Endothelial cell of umbilical vein (primary cell): Measurements from ENCODE around the gene GAB2. TPM values are rescaled to one million over a fixed set of nuclear protein-coding genes. Genes with fewer than 3 reads are reported as not detected.
A peak's percentile ranks its signal among the peaks of the same experiment; 100 is the strongest.

Experiments
- BruUV-seq: library from RNA; stranded (reverse); fragments of 400-500 nt; replicated peaks from 2 replicates; lab custom pipeline; 2021; lab: Mats Ljungman, UMichigan
- CTCF ChIA-PET: fragments of 300-600, 350-600 bp; sonication (Branson Sonifier 250); formaldehyde crosslinking; loops from one replicate; lab custom pipeline; 2021; ENCODE audit warnings: antibody characterized with exemption, inconsistent platforms; lab: Charles Lee
- POLR2A ChIA-PET: fragments of 300-600, 350-600 bp; sonication (Branson Sonifier 250); formaldehyde crosslinking; loops from one replicate; lab custom pipeline; 2021; ENCODE audit warnings: antibody characterized with exemption, inconsistent platforms; lab: Charles Lee
- DNase-seq: peaks from one replicate; pipeline ENCODE4 v3.0.0-alpha.2; 2011; ENCODE audit warnings: low read depth, low spot score
- FAIRE-seq: peaks from 2 replicates; lab custom pipeline; 2011; peaks lifted over from hg19 to GRCh38; lab: Jason Lieb, UNC
- H2AFZ ChIP-seq: 2 replicates; pipeline ENCODE4 v1.6.0; 2012; ENCODE audit warnings: low read depth, low read length, control low read depth, inconsistent platforms
- H3K27ac ChIP-seq: 2 replicates; pipeline ENCODE4 v1.5.1; 2011; ENCODE audit warnings: low read depth, mild to moderate bottlenecking, control low read depth, low read length, moderate library complexity; ENCODE audit not compliant: insufficient read depth
- H3K27me3 ChIP-seq, 2 experiments: 2 replicates each; pipeline versions ENCODE4 v1.6.0 to v1.6.1; 2011; ENCODE audit warnings: low read length in 2 of 2, mixed read lengths in 1 of 2; ENCODE audit not compliant: control insufficient read depth in 2 of 2, insufficient read depth in 2 of 2
- H3K36me3 ChIP-seq, 2 experiments: 2 replicates in 1 of 2; 3 replicates in 1 of 2; pipeline ENCODE4 v1.5.1; 2011; ENCODE audit warnings: low read length in 2 of 2, mild to moderate bottlenecking in 1 of 2, moderate library complexity in 1 of 2; ENCODE audit not compliant: control insufficient read depth in 2 of 2, insufficient read depth in 2 of 2; ENCODE audit errors: extremely low read depth in 1 of 2
- H3K4me1 ChIP-seq: 3 replicates; pipeline ENCODE4 v1.5.1; 2011; ENCODE audit warnings: mild to moderate bottlenecking, low read length; ENCODE audit not compliant: control insufficient read depth, insufficient read depth; ENCODE audit errors: extremely low read depth
- H3K4me2 ChIP-seq: 2 replicates; pipeline ENCODE4 v1.6.1; 2011; ENCODE audit warnings: low read length, control low read depth, mixed read lengths; ENCODE audit not compliant: insufficient read depth
- H3K4me3 ChIP-seq, 3 experiments: fragments of 200-600 bp in 1 of 3; sonication (generic), shearing (Covaris generic) in 1 of 3; replicated peaks in 1 of 3; 2 replicates each; pipeline ENCODE4 v1.5.1; 2011 to 2016; ENCODE audit warnings: control low read depth in 3 of 3, low read length in 3 of 3, mild to moderate bottlenecking in 2 of 3, inconsistent platforms in 1 of 3, low read depth in 1 of 3, moderate library complexity in 1 of 3; ENCODE audit not compliant: insufficient read depth in 1 of 3
- H3K79me2 ChIP-seq: 2 replicates; pipeline ENCODE4 v1.6.0; 2012; ENCODE audit warnings: low read length, inconsistent platforms; ENCODE audit not compliant: control insufficient read depth, insufficient read depth
- H3K9ac ChIP-seq: replicated peaks from 2 replicates; pipeline ENCODE3; 2011; ENCODE audit warnings: low read length, control low read depth; ENCODE audit not compliant: insufficient read depth; ENCODE audit errors: extremely low read depth
- H3K9me1 ChIP-seq: replicated peaks from 3 replicates; pipeline ENCODE4 v1.6.0; 2011; ENCODE audit warnings: mild to moderate bottlenecking, low read length; ENCODE audit not compliant: control insufficient read depth, insufficient read depth; ENCODE audit errors: extremely low read depth
- H3K9me3 ChIP-seq: replicated peaks from 2 replicates; pipeline ENCODE4 v1.5.1; 2012; ENCODE audit warnings: low read length, inconsistent platforms; ENCODE audit not compliant: control insufficient read depth, insufficient read depth
- H4K20me1 ChIP-seq: replicated peaks from 2 replicates; pipeline ENCODE3; 2011; ENCODE audit warnings: mild to moderate bottlenecking, low read length; ENCODE audit not compliant: control insufficient read depth, insufficient read depth; ENCODE audit errors: extremely low read depth
- CTCF ChIP-seq, 2 donors: IDR thresholded peaks; 1 replicate in 1 of 2; 2 replicates in 1 of 2; pipeline ENCODE4 v1.5.1; 2011; ENCODE audit warnings: low read length in 2 of 2, mild to moderate bottlenecking in 2 of 2, moderate library complexity in 2 of 2, control low read depth in 1 of 2, inconsistent platforms in 1 of 2, low read depth in 1 of 2; ENCODE audit not compliant: insufficient read depth in 1 of 2; ENCODE audit errors: extremely low read depth in 1 of 2
- EZH2 ChIP-seq: IDR thresholded peaks from 2 replicates; pipeline ENCODE4 v1.6.1; 2012; ENCODE audit warnings: borderline replicate concordance, low read depth, mild to moderate bottlenecking, moderate library complexity, low read length, inconsistent platforms; ENCODE audit not compliant: severe bottlenecking
- FOS ChIP-seq: IDR thresholded peaks from 2 replicates; pipeline ENCODE4 v1.6.1; 2011; ENCODE audit warnings: mild to moderate bottlenecking, low read length, moderate library complexity, borderline replicate concordance; ENCODE audit not compliant: insufficient read depth
- GATA2 ChIP-seq: IDR thresholded peaks from 2 replicates; pipeline ENCODE4 v1.7.0; 2011; ENCODE audit warnings: low read depth, mild to moderate bottlenecking, moderate library complexity, mixed read lengths, low read length; ENCODE audit not compliant: insufficient read length, insufficient read depth
- JUN ChIP-seq: IDR thresholded peaks from 2 replicates; pipeline ENCODE4 v1.6.1; 2011; ENCODE audit warnings: borderline replicate concordance, low read depth; ENCODE audit not compliant: insufficient read length, insufficient read depth
- MAX ChIP-seq: IDR thresholded peaks from 2 replicates; pipeline ENCODE4 v1.6.1; 2011; ENCODE audit not compliant: insufficient read depth, insufficient read length
- MYC ChIP-seq: IDR thresholded peaks from one replicate; pipeline ENCODE4 v1.6.1; 2011; ENCODE audit warnings: mild to moderate bottlenecking, low read depth, low read length
- POLR2A ChIP-seq: IDR thresholded peaks from 2 replicates; pipeline ENCODE4 v1.6.1; 2012; ENCODE audit warnings: low read depth, mild to moderate bottlenecking, control low read depth, low read length
- POLR2AphosphoS5 ChIP-seq: IDR thresholded peaks from 2 replicates; pipeline ENCODE4 v1.6.1; 2012; ENCODE audit warnings: low read depth, mild to moderate bottlenecking, control low read depth, low read length, moderate library complexity; ENCODE audit not compliant: insufficient read depth
- dilution Hi-C: fragments of 300-500 bp; cut with MboI; formaldehyde crosslinking; loops from one replicate; pipeline ENCODE4 v1.15.0; 2019; ENCODE audit warnings: low sequenced_read_pairs; ENCODE audit not compliant: extremely low pct_ligation_motif_present
- intact Hi-C: fragments of 100-400 bp; cut with micrococcal nuclease; formaldehyde crosslinking; loops from one replicate; pipeline ENCODE4 v1.10.0; 2022
- polyA plus RNA-seq, 4 experiments: library from polyadenylated mRNA; depleted of rRNA in 3 of 4; stranded (reverse) in 3 of 4; unstranded in 1 of 4; fragments of >200 nt; gene quantifications; 2 replicates each; pipeline versions ENCODE4 v1.2.1 to v1.2.3, GENCODE V29; 2011 to 2012; ENCODE audit warnings: missing spikeins in 1 of 4
- total RNA-seq: library from RNA; stranded (reverse); gene quantifications from 2 replicates; pipeline ENCODE4 v1.2.3, GENCODE V29; 2021

Gene GAB2
- total and polyA plus RNA-seq, 2 donors (not counting 3 experiments of a cell fraction or from before 2014, with no cell fraction given) = 19.6 to 39.6 TPM

GRCh38 chr11:78187366-78188285 lies 230.0 kb downstream of the GAB2 start:
- DNase-seq (no peak), FAIRE-seq (no peak)
- H3K79me2 ChIP-seq = peaks cover 29% of the 10 kb centered on the region
- intact Hi-C loops (loop anchor here (1.0 to 2.0 kb wide), 5 partner anchors 48 to 367 kb away; partner anchors contain the start of genes ALG8, GAB2, NDUFC2 and RSF1), dilution Hi-C loops (no loop called here)
- H3K9me3 ChIP-seq = no peaks in the 10 kb centered on the region
- H3K9ac ChIP-seq = peak overlapping the region; percentile 56
- TSS peak; percentile 34 for BruUV-seq
- peak overlapping the region; percentile 68 to 81 (median 71) for H3K4me3 ChIP-seq
- H3K27me3 ChIP-seq = no peaks in the 10 kb centered on the region
- H3K27ac ChIP-seq = no peak overlapping the region
- peak overlapping the region; percentile 53 for H2AFZ ChIP-seq
- H3K4me2 ChIP-seq = peak overlapping the region; percentile 88
- TF ChIP-seq CTCF (IDR thresholded peaks at IDR 0.05; ENCODE audit: extremely low read depth in 1 of 2, insufficient read depth in 1 of 2, low read depth in 1 of 2, low read length in 2 of 2) = no peak
- no peak for TF ChIP-seq MYC
- TF ChIP-seq EZH2 = no peak
- TF ChIP-seq FOS = no peak
- no peak for TF ChIP-seq GATA2
- TF ChIP-seq JUN = no peak
- TF ChIP-seq POLR2AphosphoS5 = no peak
- TF ChIP-seq POLR2A = no peak
- no peak for TF ChIP-seq MAX
- H3K9me1 ChIP-seq = no peaks in the 10 kb centered on the region
- ChIA-PET CTCF (interaction anchor here (0.6 to 3.0 kb wide), 6 partner anchors 10 to 377 kb away, joined by 3 to 15 read pairs (median 4); partner anchors contain the start of gene ALG8), POLR2A (interaction anchor here (0.9 to 1.5 kb wide), 2 partner anchors 48 to 109 kb away, joined by 3 to 5 read pairs; partner anchors contain the start of gene ALG8)
- peaks cover 34% of the 10 kb centered on the region for H3K4me1 ChIP-seq
- H3K36me3 ChIP-seq = no peaks in the 10 kb centered on the region
- no peaks in the 10 kb centered on the region for H4K20me1 ChIP-seq
